Caco-2 (cell line): ENCODE data around the gene EPS8L2. TPM values are rescaled to one million over a fixed set of nuclear protein-coding genes. Genes with fewer than 3 reads are reported as not detected.
A peak's percentile ranks its signal among the peaks of the same experiment; 100 is the strongest.

Experiments used
- BruUV-seq: library from RNA; stranded (reverse); fragments of 400-500 nt; replicated peaks from 2 replicates; lab custom pipeline; 2021; lab: Mats Ljungman, UMichigan
- CTCF ChIA-PET: fragments of 300-600 bp; sonication (Branson Sonifier 250); formaldehyde crosslinking; loops from one replicate; lab custom pipeline; 2022; ENCODE audit warnings: antibody characterized with exemption; lab: Charles Lee
- POLR2A ChIA-PET: fragments of 300-600 bp; sonication (Branson Sonifier 250); formaldehyde crosslinking; loops from one replicate; lab custom pipeline; 2022; ENCODE audit warnings: antibody characterized with exemption; lab: Charles Lee
- DNase-seq, 2 experiments: peaks; one replicate each; pipeline versions ENCODE4 v3.0.0 to v3.0.0-alpha.2; 2020 to 2022
- H3K27me3 ChIP-seq: replicated peaks from 2 replicates; pipeline ENCODE4 v1.6.0; 2011; ENCODE audit warnings: low read length; ENCODE audit not compliant: control insufficient read depth, insufficient read depth
- H3K36me3 ChIP-seq: 2 replicates; pipeline ENCODE4 v1.5.1; 2011; ENCODE audit warnings: low read length; ENCODE audit not compliant: control insufficient read depth, insufficient read depth
- H3K4me1 ChIP-seq: fragments of 250-450 bp; sonication (Bioruptor Pico); 2 replicates; pipeline ENCODE4 v1.5.1; 2020; ENCODE audit warnings: mild to moderate bottlenecking
- H3K4me3 ChIP-seq: 2 replicates; pipeline ENCODE4 v1.5.1; 2011; ENCODE audit warnings: low read depth, mild to moderate bottlenecking, control low read depth, low read length
- H3K9me3 ChIP-seq: fragments of 250-450 bp; sonication (Bioruptor Pico); 2 replicates; pipeline ENCODE4 v1.5.1; 2020; ENCODE audit warnings: mild to moderate bottlenecking, moderate library complexity
- H3K27ac Mint-ChIP-seq: one replicate; pipeline ENCODE4 v1.8.0; 2022; ENCODE audit warnings: mixed read lengths; ENCODE audit not compliant: unreplicated experiment
- H3K27me3 Mint-ChIP-seq: one replicate; pipeline ENCODE4 v1.8.0; 2022; ENCODE audit warnings: mixed read lengths; ENCODE audit not compliant: insufficient read depth, unreplicated experiment
- H3K36me3 Mint-ChIP-seq: one replicate; pipeline ENCODE4 v1.8.0; 2022; ENCODE audit warnings: mild to moderate bottlenecking, mixed read lengths; ENCODE audit not compliant: insufficient read depth, unreplicated experiment
- H3K4me1 Mint-ChIP-seq: one replicate; pipeline ENCODE4 v1.8.0; 2022; ENCODE audit warnings: low read depth, mixed read lengths; ENCODE audit not compliant: unreplicated experiment
- H3K4me3 Mint-ChIP-seq: one replicate; pipeline ENCODE4 v1.8.0; 2022; ENCODE audit warnings: mild to moderate bottlenecking, moderate library complexity, mixed read lengths; ENCODE audit not compliant: unreplicated experiment
- H3K9me3 Mint-ChIP-seq: one replicate; pipeline ENCODE4 v1.8.0; 2022; ENCODE audit warnings: mixed read lengths; ENCODE audit not compliant: unreplicated experiment
- CTCF ChIP-seq, 2 experiments: fragments of 200-600 bp in 1 of 2; IDR thresholded peaks; 1 replicate in 1 of 2; 2 replicates in 1 of 2; pipeline versions ENCODE4 v1.5.1 to v1.8.0; 2011 to 2022; ENCODE audit warnings: antibody characterized with exemption in 1 of 2, control low read depth in 1 of 2, inconsistent platforms in 1 of 2, low read depth in 1 of 2, low read length in 1 of 2, mild to moderate bottlenecking in 1 of 2, moderate library complexity in 1 of 2; ENCODE audit not compliant: insufficient read depth in 1 of 2, severe bottlenecking in 1 of 2, unreplicated experiment in 1 of 2
- intact Hi-C: fragments of 100-400 bp; cut with micrococcal nuclease; formaldehyde crosslinking; loops from one replicate; pipeline ENCODE4 v1.10.0; 2022; ENCODE audit not compliant: unreplicated experiment
- total RNA-seq: library from RNA; stranded (reverse); gene quantifications from 2 replicates; pipeline ENCODE4 v1.2.3, GENCODE V29; 2022

EPS8L2 gene
- total RNA-seq, 1 experiment from 2014 or later, result 224 TPM

GRCh38 chr11:727859-728748 lies 22.1 kb downstream of the EPS8L2 start:
- CTCF ChIA-PET, result no interaction called here
- peaks cover 62% of the 10 kb centered on the region for H3K36me3 Mint-ChIP-seq
- BruUV-seq, result no TSS peak
- no peaks in the 10 kb centered on the region for H3K27me3 ChIP-seq
- peaks cover 15% of the 10 kb centered on the region for H3K4me1 ChIP-seq
- no peaks in the 10 kb centered on the region for H3K9me3 ChIP-seq
- H3K4me3 Mint-ChIP-seq, result no peak overlapping the region
- no peaks in the 10 kb centered on the region for H3K9me3 Mint-ChIP-seq
- POLR2A ChIA-PET, result no interaction called here
- peaks cover 4% of the 10 kb centered on the region for H3K4me1 Mint-ChIP-seq
- peak; percentile 67 to 92 for TF ChIP-seq CTCF (IDR thresholded peaks at IDR 0.05; ENCODE audit: insufficient read depth in 1 of 2, low read depth in 1 of 2, low read length in 1 of 2, severe bottlenecking in 1 of 2, unreplicated experiment in 1 of 2)
- H3K4me3 ChIP-seq, result no peak overlapping the region
- no peak overlapping the region for H3K27ac Mint-ChIP-seq
- DNase-seq, result peak in 1 of 2 experiments; percentile 80
- intact Hi-C loops, result loop anchor here (10.0 kb wide), 1 partner anchor 173 kb away; no protein-coding TSS in a partner anchor
- H3K27me3 Mint-ChIP-seq, result no peaks in the 10 kb centered on the region
- peaks cover 6% of the 10 kb centered on the region for H3K36me3 ChIP-seq

GRCh38 chr11:728901-729491 lies 23.0 kb downstream of the EPS8L2 start:
- Mint-ChIP-seq H3K9me3 (no peaks in the 10 kb centered on the region), H3K4me3 (no peak overlapping the region), H3K27me3 (no peaks in the 10 kb centered on the region), H3K4me1 (peaks cover 4% of the 10 kb centered on the region), H3K36me3 (peaks cover 57% of the 10 kb centered on the region), H3K27ac (no peak overlapping the region)
- POLR2A ChIA-PET, result no interaction called here
- Histone ChIP-seq H3K36me3 (peaks cover 2% of the 10 kb centered on the region), H3K9me3 (no peaks in the 10 kb centered on the region), H3K27me3 (no peaks in the 10 kb centered on the region), H3K4me3 (no peak overlapping the region), H3K4me1 (peaks cover 15% of the 10 kb centered on the region)
- CTCF ChIA-PET, result no interaction called here
- intact Hi-C loops, result loop anchor here (10.0 kb wide), 1 partner anchor 174 kb away; no protein-coding TSS in a partner anchor
- TF ChIP-seq CTCF (IDR thresholded peaks at IDR 0.05; ENCODE audit: insufficient read depth in 1 of 2, low read depth in 1 of 2, low read length in 1 of 2, severe bottlenecking in 1 of 2, unreplicated experiment in 1 of 2), result no peak
- no peak for DNase-seq
- BruUV-seq, result no TSS peak

GRCh38 chr11:729492-730074 lies 23.6 kb downstream of the EPS8L2 start:
- H3K4me1 ChIP-seq, result peaks cover 15% of the 10 kb centered on the region
- no TSS peak for BruUV-seq
- no peaks in the 10 kb centered on the region; the same call in none of the 2 replicates for H3K36me3 ChIP-seq
- no peak overlapping the region for H3K4me3 Mint-ChIP-seq
- TF ChIP-seq CTCF (IDR thresholded peaks at IDR 0.05; ENCODE audit: insufficient read depth in 1 of 2, low read depth in 1 of 2, low read length in 1 of 2, severe bottlenecking in 1 of 2, unreplicated experiment in 1 of 2), result no peak
- peak overlapping the region; percentile 83 for H3K27ac Mint-ChIP-seq
- no peaks in the 10 kb centered on the region for H3K9me3 ChIP-seq
- no peaks in the 10 kb centered on the region for H3K27me3 ChIP-seq
- no peaks in the 10 kb centered on the region for H3K27me3 Mint-ChIP-seq
- peaks cover 57% of the 10 kb centered on the region for H3K36me3 Mint-ChIP-seq
- no peaks in the 10 kb centered on the region for H3K9me3 Mint-ChIP-seq
- ChIA-PET POLR2A (no interaction called here), CTCF (interaction anchor here (0.6 kb wide), 1 partner anchor 84 kb away, joined by 4 read pairs; no protein-coding TSS in a partner anchor)
- no peak overlapping the region for H3K4me3 ChIP-seq
- no peak for DNase-seq
- intact Hi-C loops, result loop anchor here (10.0 kb wide), 1 partner anchor 175 kb away; no protein-coding TSS in a partner anchor
- H3K4me1 Mint-ChIP-seq, result peaks cover 4% of the 10 kb centered on the region
